GM21723 (cell line): ENCODE results near the gene PSMD14.
"Not testable (repeated sequence)": the region's sequence is repeated elsewhere in the genome, so short reads cannot be mapped to it uniquely, and the experiment has no call there.

Source experiments
- ATAC-seq: cut with Tn5 transposase; IDR thresholded peaks from one replicate; pipeline ENCODE4 v1.9.1; 2021; ENCODE audit warnings: mild to moderate bottlenecking, moderate library complexity; ENCODE audit not compliant: unreplicated experiment

The PSMD14 gene

DNA sequence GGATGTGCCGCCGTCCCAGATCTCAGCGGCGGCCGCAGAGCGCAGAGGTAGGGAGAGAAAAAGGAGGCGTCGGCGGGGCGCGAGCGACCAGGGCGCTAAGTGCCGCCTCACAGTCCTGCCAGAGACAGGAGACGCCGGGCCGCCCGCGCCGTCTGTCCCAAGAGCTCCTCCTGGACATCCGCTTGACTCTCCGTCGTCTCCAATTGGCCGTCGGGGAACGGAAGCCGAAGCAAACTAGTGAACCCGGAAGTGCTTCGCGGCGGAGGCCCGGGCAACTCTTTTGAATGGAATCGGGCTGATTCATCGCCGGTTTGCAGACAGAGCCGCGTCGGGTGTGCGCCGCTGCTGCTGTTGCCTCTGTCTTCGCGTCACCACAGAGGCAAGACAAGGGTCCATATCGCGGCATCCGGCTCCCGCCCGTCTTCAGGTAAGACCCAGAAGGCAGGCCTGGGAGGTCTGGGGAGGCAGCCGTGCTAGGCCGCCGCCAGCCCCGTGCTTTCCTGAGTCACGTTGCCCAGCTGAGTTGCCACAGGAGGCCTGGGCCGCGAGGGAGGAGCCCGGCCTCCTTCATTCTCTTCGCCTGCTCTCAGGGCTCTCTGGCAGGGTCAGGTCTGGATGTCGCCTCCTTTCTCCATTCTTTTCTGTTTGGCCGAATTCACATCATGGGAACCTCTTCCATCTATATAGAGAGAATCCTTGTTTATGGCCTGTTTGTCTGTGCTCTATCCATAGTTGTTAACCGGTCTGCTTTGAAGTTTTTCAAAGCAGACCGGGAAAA, at the start of gene PSMD14:
PSMD14 (plus strand) TSS at position 248 of the 778 bp plus-strand sequence. CDS start 10,401 bp downstream, outside the sequence.
- peak; percentile 98 for ATAC-seq

DNA sequence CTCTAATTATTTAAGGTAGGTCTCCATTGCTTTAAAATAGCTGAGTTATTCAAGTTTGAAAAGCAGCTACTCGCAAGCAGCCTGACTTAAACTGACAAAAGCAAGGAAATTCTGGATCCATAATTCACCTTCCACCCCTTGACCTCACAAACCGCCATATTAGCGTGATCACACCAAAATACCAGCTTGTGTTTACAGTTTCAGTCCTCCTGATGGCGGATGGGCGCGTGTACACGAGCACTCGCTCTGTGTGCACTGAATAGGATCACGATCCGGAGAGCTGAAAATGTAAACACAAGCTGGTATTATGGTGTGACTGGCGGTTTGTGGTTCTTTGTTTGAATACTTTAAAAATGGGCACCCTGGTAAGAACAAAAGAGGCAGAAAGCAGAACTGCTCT, 42.4 kb upstream of the PSMD14 start:
- ATAC-seq, result no peak

DNA sequence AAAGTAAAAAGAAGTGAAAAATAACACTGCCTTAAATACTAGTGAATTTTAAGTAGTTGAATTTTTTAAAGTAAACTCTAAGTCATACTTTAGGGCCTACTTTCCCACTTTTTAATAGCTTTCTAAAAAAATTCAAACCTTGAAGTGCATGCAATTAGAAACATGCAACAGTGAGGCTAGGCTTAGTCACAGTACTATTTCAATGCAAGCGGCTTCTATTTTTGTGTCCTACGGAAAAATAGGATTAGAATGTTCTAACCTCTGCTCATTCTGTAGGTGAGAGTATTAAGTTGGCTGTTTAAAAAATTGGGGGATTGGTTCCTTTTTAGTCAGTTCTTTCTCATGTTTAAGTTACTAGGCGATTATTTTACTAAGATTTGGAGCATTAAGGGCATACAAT, 39.1 kb upstream of the PSMD14 start:
- ATAC-seq, result no peak

DNA sequence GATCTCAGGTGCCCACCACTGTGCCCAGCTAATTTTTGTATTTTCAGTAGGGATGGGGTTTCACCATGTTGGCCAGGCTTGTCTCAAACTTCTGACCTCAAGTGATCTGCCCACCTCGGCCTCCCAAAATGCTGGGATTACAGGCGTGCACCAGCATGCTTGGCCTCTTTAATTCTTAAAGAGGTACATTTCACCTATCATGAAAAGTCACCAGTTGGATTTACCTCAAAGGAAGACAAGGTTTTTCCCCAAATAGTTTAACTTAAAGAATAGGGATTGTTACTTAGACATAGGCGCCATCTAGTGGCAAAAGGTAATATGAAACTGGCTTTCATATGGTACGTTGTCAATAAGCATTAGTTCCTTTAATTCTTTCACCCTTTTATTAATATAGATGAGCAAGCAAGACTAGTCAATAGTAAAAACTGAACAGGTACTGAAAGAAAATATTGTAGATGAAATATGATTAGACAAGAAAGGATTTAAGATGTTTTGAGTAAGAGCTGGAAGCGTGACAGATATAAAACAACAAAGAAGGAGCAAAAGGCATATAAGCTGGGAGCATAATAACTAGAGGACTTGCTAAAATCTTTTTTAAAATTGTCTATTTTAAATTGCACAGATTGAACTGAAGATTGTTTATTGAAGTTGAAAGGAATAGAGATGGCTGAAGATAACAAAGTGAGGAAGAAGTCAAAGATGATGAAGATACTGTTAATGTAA, 35.0 kb upstream of the PSMD14 start:
- peak; percentile 85 for ATAC-seq

DNA sequence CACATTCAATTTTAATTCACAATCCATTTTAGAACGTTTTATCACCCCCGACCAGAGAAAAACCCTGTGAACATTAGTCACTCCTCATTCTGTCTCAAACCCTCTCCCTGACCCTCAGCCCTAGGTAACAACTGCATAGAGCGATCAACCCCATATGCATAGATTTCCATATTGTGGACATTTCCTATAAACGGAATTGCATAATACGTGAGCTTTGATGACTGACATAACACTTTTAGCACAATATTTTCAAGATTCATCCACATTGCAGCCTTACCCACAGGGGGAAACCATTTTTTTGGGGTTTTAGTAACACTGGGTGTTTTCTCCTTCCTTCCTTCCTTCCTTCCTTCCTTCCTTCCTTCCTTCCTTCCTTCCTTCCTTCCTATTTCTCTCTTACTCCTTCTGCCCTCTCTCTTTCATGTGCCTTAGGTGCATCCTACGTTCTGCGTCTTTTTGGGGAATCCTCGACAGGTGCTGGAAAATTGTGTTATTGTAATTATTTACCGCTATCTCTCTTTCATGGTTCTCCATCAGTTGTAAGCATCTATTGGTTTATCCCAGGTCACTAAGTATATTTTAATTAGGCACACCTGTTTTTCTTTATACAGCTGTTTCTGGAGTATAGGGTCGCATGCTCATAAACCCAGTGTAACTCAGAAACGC, 29.5 kb upstream of the PSMD14 start:
- ATAC-seq, result not testable (repeated sequence)

DNA sequence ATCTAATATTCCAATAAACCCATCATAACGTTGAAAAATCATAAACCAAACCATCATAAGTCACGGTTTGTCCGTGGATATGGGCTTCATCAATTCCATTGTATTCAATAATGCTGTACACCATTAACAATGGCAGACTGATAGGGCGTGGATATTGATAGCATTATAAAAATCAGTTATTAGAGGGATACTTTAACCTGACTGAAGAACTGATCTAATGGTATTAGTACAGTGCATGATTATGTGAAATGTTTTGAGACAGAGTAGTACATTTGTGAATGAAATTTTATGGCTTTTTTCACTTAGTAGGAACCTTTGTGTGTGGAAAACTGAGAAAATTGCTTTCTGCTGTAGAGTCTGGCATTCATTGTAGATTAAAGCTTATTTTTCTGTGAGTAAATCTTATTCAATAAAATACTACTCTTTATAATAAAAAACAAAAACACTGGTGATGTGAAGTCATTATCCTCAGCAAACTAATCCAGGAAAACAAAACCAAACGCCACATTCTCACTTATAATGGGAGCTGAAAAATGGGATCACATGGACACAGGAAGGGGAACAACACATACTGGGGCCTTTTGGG, 28.9 kb upstream of the PSMD14 start:
- ATAC-seq, result not testable (repeated sequence)

DNA sequence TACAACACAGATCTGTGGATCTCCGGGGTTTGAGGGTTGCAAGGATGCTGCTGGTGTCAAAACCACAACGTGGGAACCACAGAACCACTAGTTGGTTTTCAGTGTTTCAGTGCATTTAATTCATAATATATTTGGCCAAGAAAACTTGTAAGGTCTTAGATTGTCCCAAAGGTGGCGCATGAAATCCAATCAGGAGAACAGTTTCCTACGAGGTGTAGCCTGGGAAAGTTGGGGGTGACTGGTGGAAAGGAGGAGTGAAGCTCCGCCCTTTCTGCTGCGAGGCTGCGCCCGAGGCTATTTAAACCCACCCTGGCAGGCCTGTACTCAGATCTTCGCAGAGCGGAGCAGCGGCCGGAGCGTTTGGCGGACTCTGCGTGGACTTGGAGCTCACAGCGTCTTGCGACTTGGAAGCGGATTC, 27.3 kb upstream of the PSMD14 start:
- ATAC-seq, result not testable (repeated sequence)

DNA sequence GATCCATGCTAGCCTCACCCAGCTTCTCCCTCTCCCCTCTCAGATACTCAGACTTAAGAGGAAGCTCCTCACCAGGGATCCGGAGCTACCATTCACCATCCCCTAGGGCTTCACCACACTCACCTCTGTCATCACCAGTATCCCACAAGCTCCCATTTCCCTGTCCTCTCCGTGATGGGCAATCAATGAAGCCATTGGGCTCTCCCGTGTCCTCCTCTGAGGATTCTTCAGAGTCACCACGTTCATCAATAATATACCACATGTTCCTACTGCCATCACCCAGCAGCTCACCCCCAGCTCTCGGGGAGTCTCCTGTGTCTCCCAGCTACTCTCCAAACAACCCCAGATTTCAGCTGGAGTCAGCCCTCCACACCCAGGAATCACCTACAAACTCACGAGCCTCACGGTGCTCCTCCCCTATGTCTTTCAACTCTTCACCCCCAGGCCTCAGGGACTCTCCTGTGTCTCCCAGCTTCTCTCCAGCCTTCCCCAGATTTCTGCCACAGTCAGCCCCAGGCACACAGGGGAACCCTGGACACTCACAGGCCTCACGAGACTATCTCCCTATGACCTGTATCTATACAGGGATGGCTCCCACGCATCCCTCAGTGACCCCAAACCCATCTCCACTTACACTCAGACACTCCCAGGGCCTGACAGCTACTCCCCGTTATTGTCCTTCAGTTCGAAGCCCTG, 26.5 kb upstream of the PSMD14 start:
- ATAC-seq, result not testable (repeated sequence)

DNA sequence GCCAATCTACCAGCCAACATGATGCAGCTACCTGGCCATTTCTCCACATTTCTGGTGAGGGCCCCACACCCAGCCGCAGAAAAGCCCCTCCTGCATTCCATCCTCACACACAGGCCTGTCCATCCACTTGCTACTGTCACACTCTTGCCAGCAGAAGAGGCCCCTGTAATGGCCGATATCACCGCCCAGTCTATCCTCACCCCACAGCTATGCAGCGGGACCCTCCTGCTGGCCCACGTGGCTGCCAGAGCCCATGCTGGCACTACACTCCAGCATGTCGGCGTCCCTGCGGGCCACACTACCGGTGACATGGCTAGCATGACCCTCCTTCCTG, 25.9 kb upstream of the PSMD14 start:
- ATAC-seq, result not testable (repeated sequence)

DNA sequence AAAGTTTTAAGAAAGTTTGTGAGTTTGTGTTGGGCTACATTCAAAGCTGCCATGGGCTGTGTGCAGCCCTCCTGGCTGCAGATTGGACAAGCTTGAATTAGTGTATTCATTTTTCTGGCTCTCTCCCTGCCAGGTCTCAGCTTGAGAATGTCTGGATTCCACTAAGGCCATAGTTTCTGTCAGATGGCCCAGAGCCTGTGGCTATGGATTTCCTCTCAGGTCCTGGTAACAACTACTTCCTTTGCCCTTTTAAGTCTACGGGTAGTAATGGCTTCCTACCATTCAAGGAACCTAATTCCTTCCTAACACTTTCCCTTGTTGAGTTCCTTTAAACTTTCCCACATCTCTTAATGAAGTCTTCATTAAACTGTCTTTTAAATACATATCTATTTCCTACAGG, 24.3 kb upstream of the PSMD14 start:
- ATAC-seq, result no peak

DNA sequence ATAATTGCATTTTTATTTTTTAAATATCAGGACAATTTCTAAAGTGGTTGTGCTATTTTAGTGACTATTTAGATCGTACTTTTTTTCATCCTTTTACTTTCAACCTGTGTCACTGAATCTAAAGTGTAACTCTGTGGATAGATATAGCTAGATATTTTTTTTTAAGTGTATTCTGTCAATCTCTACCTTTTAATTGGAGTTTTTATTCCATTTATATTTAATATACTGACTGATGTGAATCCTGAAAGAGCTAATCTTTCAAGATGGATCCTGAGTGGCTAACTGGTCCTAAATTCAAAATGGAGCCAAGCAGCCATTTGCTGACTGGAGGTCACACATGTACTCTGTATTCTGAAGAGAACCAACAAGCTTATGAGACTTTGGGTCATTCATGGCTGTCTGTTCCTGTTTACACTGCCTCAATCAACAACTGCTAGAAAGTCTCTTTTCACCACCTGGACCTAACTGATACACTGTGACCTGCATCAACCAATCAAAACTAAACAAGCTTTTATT, 4.6 kb upstream of the PSMD14 start:
- no peak for ATAC-seq

DNA sequence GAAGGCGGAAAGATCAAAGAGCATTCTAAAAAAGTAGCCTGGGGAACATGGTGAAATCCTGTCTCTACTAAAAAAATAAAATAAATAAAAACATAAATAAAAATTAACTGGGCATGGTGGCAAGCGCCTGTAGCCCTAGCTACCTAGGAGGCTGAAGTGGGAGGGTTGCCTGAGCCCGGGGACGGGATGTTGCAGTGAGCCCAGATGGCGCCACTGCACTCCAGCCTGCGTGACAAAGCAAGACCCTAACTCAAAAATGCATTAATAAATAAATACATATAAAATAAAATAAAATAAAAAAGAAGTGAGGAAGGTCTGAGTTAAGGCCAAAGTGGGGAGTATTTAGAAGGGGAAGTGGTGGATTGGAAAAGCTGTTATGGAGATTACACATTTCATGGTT, 1.3 kb upstream of the PSMD14 start:
- no peak for ATAC-seq

DNA sequence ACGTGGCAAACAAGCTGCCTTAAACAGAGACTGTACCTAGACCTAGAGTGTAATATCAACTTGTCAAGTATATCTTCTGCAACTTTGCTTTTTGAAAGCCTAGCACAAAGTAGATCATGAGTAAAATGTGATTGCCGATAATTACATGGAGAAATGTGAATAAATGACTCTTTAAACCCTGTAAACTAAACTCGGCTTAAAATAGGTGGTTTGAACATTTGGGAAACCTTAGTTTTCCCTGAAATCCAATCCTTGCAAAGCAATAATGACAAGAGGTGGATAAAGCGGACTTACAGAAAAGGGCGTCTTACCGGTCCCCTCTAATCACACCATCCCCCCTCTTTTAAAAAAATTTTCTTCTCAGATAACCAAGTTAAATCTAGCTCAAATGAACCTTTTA, 549 bp upstream of the PSMD14 start:
- ATAC-seq, result no peak

DNA sequence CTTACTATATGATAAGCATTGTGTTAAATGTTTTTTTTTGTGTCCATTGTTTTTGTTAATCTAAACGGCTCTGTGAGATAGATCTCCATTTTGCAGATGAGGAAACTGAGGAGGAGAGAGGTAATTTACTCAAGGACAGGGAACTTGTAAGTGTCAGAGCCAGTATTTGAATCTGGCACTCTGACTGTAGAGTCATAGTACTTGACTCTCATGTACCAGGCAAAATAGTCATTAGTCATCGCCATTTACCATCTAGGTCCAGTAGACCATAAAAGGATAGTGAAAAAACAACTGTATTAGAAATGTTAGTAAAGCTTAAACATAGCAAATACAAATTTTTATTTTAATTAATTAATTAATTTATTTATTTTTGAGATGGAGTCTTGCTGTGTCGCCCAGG, 4.8 kb downstream of the PSMD14 start:
- ATAC-seq, result no peak

DNA sequence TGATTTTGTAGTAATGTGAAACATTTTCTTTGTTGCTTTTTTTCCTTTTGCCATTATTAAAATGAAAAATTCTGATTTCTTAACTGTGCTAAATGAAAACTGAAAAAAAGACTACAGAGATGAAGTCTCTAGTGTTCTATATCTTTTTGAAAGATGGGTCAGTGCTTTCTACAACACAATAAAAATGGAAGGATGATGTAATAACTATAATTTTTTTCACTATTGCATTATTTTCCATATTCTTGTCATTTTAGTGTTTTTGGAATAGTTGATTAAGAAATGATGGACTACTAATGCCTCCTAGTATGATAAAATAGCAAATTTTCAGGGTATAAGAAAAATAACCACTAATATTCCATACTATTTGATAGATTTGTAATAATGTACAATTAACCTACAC, 7.2 kb downstream of the PSMD14 start:
- ATAC-seq, result no peak

DNA sequence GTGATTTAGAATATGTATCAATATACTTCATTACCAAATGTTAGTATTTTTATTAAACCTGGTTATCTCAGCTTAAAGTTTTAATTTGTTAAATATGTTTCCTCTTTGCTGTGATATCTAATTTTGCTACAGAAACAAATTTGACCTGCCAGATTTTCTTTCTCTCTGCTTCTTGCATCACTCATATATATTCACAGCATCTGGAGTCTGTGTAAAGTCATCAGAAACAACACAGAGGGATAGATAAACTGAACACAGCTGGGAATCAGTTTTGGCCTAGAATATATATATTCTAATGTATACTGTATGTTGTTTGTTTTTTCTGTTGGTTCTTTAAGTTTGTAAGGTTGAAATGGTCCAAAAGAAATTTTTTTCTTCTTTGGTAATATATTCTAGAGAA, 8.5 kb downstream of the PSMD14 start:
- ATAC-seq, result no peak

DNA sequence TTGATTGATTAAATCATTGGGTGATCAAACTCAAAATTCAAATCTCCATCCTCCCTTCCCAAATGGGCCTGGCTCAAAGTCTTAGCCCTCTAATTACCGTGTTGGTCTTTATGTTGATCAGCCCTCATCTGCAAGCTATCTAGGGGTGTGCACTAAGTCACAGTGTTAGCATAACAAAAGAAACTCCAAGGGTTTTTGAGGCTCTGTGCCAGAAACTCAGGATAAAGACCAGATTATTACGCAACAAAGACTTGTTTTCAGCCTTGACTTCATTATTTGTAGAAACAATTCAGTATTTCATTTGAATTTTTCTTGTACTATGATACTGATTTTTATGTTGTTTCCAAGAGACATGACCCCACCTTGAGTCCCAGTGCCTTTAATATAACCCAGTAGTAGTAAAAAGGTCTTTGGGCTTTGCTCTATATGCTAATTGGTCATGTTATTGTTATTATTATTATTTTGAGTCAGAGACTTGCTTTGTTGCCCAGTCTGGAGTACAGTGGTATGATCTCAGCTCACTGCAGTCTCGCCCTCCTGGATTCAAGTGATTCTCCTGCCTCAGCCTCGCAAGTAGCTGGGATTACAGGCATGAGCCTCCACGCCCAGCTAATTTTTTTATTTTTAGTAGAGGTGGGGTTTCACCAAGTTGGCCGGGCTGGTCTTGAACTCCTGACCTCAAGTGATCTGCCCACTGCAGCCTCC, 13.9 kb downstream of the PSMD14 start:
- no peak for ATAC-seq

DNA sequence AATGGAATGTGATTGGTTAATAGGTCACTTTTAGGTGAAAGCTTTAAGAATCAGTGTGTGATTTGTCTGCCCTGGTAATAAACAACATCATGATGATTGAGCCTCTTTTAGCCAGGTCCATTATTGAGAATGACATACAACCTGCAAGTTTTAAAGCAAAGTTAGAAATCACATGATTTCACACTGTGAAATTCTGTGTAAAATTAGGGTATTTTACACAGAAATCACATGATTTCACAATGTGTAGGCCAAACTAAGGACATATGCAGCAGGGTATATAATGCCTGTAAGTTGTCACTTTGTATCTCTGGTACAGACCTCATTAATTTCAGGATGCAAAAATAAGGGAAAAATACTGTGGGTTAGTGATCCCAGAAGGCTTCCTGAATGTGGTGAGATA, 16.7 kb downstream of the PSMD14 start:
- ATAC-seq, result no peak

DNA sequence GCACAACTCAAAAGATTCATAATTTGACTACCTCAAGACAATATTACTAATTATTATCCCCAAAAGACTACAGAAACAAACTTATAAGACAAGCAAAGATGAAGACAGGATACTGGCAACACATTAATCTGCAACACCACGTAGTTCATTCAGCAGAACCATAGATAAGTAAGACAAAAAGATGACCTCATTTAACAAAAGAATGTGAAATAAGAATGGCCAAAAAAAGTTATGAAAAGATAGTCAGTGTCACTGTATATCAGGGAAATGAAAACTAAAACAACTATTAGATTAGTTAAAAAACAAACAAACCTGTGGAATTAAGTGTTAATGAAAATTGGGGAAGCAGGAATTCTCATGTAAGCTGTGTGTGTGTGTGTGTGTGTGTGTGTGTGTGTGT, 19.4 kb downstream of the PSMD14 start:
- no peak for ATAC-seq

DNA sequence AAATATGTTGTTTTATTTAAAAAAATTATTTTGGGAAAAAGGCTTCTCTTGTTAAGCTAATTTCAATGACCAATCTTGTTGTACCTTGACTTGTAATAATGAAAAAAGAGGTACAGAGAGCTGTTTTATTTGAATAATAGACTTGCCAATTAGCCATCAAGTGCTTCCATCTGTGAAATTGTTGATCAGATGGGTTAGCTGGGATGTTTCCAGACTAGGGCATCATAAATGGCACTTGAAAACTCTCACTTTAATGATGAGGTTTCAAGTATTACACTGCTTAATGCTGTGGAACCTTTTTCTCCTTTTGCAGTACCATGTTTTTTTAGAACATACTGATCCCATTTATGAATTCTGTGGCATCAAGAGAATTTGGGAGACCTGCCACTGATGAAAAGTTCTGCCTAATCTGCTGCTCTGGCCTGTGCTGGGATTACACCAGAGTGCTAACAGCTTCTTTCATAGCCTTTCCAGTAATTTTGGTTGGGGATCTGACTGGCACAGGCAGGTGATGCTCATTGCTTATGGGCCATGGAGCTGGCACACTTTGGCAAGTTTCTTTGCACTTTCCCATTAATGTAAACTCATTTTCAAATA, 24.2 kb downstream of the PSMD14 start:
- no peak for ATAC-seq
